ENCODE data around the gene RFNG.

GRCh38 chr17:82001571-82002056 lies 50.0 kb downstream of the RFNG start:
- no peak for TF ChIP-seq CTCF (IDR thresholded peaks at IDR 0.05)
- TF ChIP-seq POLR2A (IDR thresholded peaks at IDR 0.05), result no peak

Measured in testis (tissue), 2 donors.